GM15510 (cell line): ENCODE measurements around the gene SORCS2.

Experiments
- POLR2A ChIP-seq: IDR thresholded peaks from 3 replicates; pipeline ENCODE4 v1.6.1; 2011; ENCODE audit warnings: borderline replicate concordance; ENCODE audit not compliant: insufficient read length; ENCODE audit errors: extremely low read depth

SORCS2 gene

GRCh38 chr4:7278071-7278765 lies 85.9 kb downstream of the SORCS2 start:
- no peak for TF ChIP-seq POLR2A

GRCh38 chr4:7278981-7279380 lies 86.6 kb downstream of the SORCS2 start:
- TF ChIP-seq POLR2A = no peak

GRCh38 chr4:7279902-7280301 lies 87.6 kb downstream of the SORCS2 start:
- no peak for TF ChIP-seq POLR2A

- no peak for TF ChIP-seq POLR2A
Measured at GRCh38 chr4:7280926-7281690, 88.8 kb downstream of the SORCS2 start.

GRCh38 chr4:7281691-7282665 lies 89.6 kb downstream of the SORCS2 start:
- TF ChIP-seq POLR2A = no peak

GRCh38 chr4:7282786-7283440 lies 90.6 kb downstream of the SORCS2 start:
- no peak for TF ChIP-seq POLR2A

GRCh38 chr4:7285244-7286094 lies 93.1 kb downstream of the SORCS2 start:
- TF ChIP-seq POLR2A = no peak

- no peak for TF ChIP-seq POLR2A
Measured at GRCh38 chr4:7286170-7286569, 93.8 kb downstream of the SORCS2 start.

- TF ChIP-seq POLR2A = no peak
Measured at GRCh38 chr4:7286798-7287197, 94.5 kb downstream of the SORCS2 start.

- no peak for TF ChIP-seq POLR2A
Measured at GRCh38 chr4:7287274-7287917, 95.1 kb downstream of the SORCS2 start.

- no peak for TF ChIP-seq POLR2A
Measured at GRCh38 chr4:7287918-7288280, 95.6 kb downstream of the SORCS2 start.

GRCh38 chr4:7288751-7289523 lies 96.6 kb downstream of the SORCS2 start:
- TF ChIP-seq POLR2A = no peak

- no peak for TF ChIP-seq POLR2A
Measured at GRCh38 chr4:7289589-7289988, 97.3 kb downstream of the SORCS2 start.
